ENCODE data around the gene MYADML2.

- TF ChIP-seq CTCF (IDR thresholded peaks at IDR 0.05): no peak
- TF ChIP-seq POLR2AphosphoS5 (IDR thresholded peaks at IDR 0.05): no peak
Observed at GRCh38 chr17:81995463-81996231, 48.6 kb upstream of the MYADML2 start.
